GM23338 (cell line): ENCODE data around the gene RXRA. TPM values are rescaled to one million over a fixed set of nuclear protein-coding genes. Genes with fewer than 3 reads are reported as not detected.

Experiments used
- ATAC-seq: fragments of 200-7000 bp; cut with Tn5 transposase; 3 replicates; pipeline ENCODE4 v1.9.1; 2020
- DNase-seq: peaks from one replicate; pipeline ENCODE4 v3.0.0-alpha.2; 2015; ENCODE audit warnings: low spot score
- H2AFZ ChIP-seq: fragments of 200-600 bp; sonication (generic); 2 replicates; pipeline ENCODE4 v1.8.0; 2016; ENCODE audit warnings: antibody characterized with exemption, mild to moderate bottlenecking, moderate library complexity
- H3F3A ChIP-seq: fragments of 200-600 bp; sonication (generic); replicated peaks from 2 replicates; pipeline ENCODE4 v1.8.0; 2017; ENCODE audit warnings: antibody characterized with exemption, mixed run types, low read depth
- H3K27ac ChIP-seq: fragments of 200-600 bp; sonication (generic); 2 replicates; pipeline ENCODE4 v1.6.1; 2016; ENCODE audit warnings: low read depth
- H3K27me3 ChIP-seq: fragments of 200-600 bp; sonication (generic); 2 replicates; pipeline ENCODE4 v1.8.0; 2016; ENCODE audit warnings: mild to moderate bottlenecking, mixed run types, moderate library complexity; ENCODE audit not compliant: insufficient read depth
- H3K36me3 ChIP-seq: fragments of 200-600 bp; sonication (generic); 2 replicates; pipeline ENCODE4 v1.8.0; 2016; ENCODE audit warnings: mild to moderate bottlenecking; ENCODE audit not compliant: insufficient read depth
- H3K4me1 ChIP-seq: fragments of 200-600 bp; sonication (generic); 2 replicates; pipeline ENCODE4 v1.8.0; 2016; ENCODE audit warnings: mild to moderate bottlenecking, moderate library complexity; ENCODE audit not compliant: insufficient read depth
- H3K4me2 ChIP-seq: fragments of 200-600 bp; sonication (generic); 2 replicates; pipeline ENCODE4 v1.7.1; 2017; ENCODE audit warnings: mixed run types
- H3K4me3 ChIP-seq: fragments of 200-600 bp; sonication (generic); 2 replicates; pipeline ENCODE4 v1.6.1; 2016; ENCODE audit warnings: mixed run types
- H3K79me2 ChIP-seq: fragments of 200-600 bp; sonication (generic); replicated peaks from 2 replicates; pipeline ENCODE4 v1.8.0; 2017; ENCODE audit warnings: mild to moderate bottlenecking; ENCODE audit not compliant: insufficient read depth
- H3K9me2 ChIP-seq: fragments of 200-600 bp; sonication (generic); 2 replicates; pipeline ENCODE4 v1.8.0; 2017; ENCODE audit not compliant: insufficient read depth
- H4K20me1 ChIP-seq: fragments of 200-600 bp; sonication (generic); replicated peaks from 2 replicates; pipeline ENCODE4 v1.8.0; 2017; ENCODE audit warnings: mild to moderate bottlenecking; ENCODE audit not compliant: insufficient read depth
- H3K27ac Mint-ChIP-seq: 2 replicates; pipeline ENCODE4 v1.8.0; 2020; ENCODE audit warnings: inconsistent platforms, mild to moderate bottlenecking, moderate library complexity, mixed read lengths
- H3K27me3 Mint-ChIP-seq: 3 replicates; pipeline ENCODE4 v1.8.0; 2022; ENCODE audit warnings: low read depth, mild to moderate bottlenecking, moderate library complexity, mixed read lengths, inconsistent platforms; ENCODE audit not compliant: insufficient read depth, poor library complexity
- H3K36me3 Mint-ChIP-seq: 3 replicates; pipeline ENCODE4 v1.8.0; 2021; ENCODE audit warnings: low read depth, mild to moderate bottlenecking, inconsistent platforms, moderate library complexity, mixed read lengths
- H3K4me1 Mint-ChIP-seq: 3 replicates; pipeline ENCODE4 v1.8.0; 2020; ENCODE audit warnings: mild to moderate bottlenecking, inconsistent platforms, mixed read lengths
- H3K4me3 Mint-ChIP-seq: 3 replicates; pipeline ENCODE4 v1.8.0; 2021; ENCODE audit warnings: moderate library complexity, mild to moderate bottlenecking, inconsistent platforms, mixed read lengths
- H3K9me3 Mint-ChIP-seq: 3 replicates; pipeline ENCODE4 v1.8.0; 2020; ENCODE audit warnings: moderate library complexity, mild to moderate bottlenecking, inconsistent platforms, mixed read lengths
- CREB1 ChIP-seq: fragments of 250-450 bp; sonication (Bioruptor Pico); IDR thresholded peaks from 2 replicates; pipeline ENCODE4 v1.5.0; 2020; ENCODE audit warnings: low read depth, mild to moderate bottlenecking, moderate library complexity
- CTCF ChIP-seq, 2 experiments: fragments of 200-600 bp in 1 of 2; sonication (generic) in 1 of 2; conservative IDR thresholded peaks; 2 replicates each; pipeline versions ENCODE4 v1.5.1 to v1.6.1; 2016 to 2017; ENCODE audit warnings: antibody characterized with exemption in 2 of 2, low read depth in 2 of 2, mild to moderate bottlenecking in 2 of 2, moderate library complexity in 1 of 2
- ETS1 ChIP-seq: IDR thresholded peaks from 2 replicates; pipeline ENCODE4 v1.6.1; 2016; ENCODE audit warnings: antibody characterized with exemption
- EZH2 ChIP-seq: fragments of 200-600 bp; sonication (generic); IDR thresholded peaks from one replicate; pipeline ENCODE4 v1.8.0; 2017; ENCODE audit warnings: antibody characterized with exemption, mild to moderate bottlenecking, low read depth; ENCODE audit not compliant: unreplicated experiment
- EZH2phosphoT487 ChIP-seq: fragments of 200-600 bp; sonication (generic); IDR thresholded peaks from one replicate; pipeline ENCODE4 v1.8.1; 2018; ENCODE audit warnings: antibody characterized with exemption; ENCODE audit not compliant: unreplicated experiment
- JUNB ChIP-seq: IDR thresholded peaks from one replicate; pipeline ENCODE4 v1.6.1; 2016; ENCODE audit warnings: antibody characterized with exemption; ENCODE audit not compliant: unreplicated experiment
- REST ChIP-seq: IDR thresholded peaks from one replicate; pipeline ENCODE4 v1.6.1; 2018; ENCODE audit warnings: antibody characterized with exemption; ENCODE audit not compliant: unreplicated experiment
- ZNF331 ChIP-seq: fragments of 250-450 bp; sonication (Bioruptor Pico); IDR thresholded peaks from 2 replicates; pipeline ENCODE4 v1.5.0; 2020; ENCODE audit warnings: low read depth, mild to moderate bottlenecking, moderate library complexity
- polyA plus RNA-seq: library from polyadenylated mRNA; unstranded; fragments of >200 nt; fragmentation: Nextera tagmentation; extraction: Ambion mirVana; gene quantifications from 2 replicates; pipeline ENCODE4 v1.2.1, GENCODE V29; 2016
- total RNA-seq: library from RNA; depleted of rRNA; stranded (reverse); fragments of >200 nt; shearing (Covaris generic); gene quantifications from 2 replicates; pipeline ENCODE4 v1.2.3, GENCODE V29; 2014

RXRA gene
- total and polyA plus RNA-seq, 2 experiments from 2014 or later, result 4.9 to 17.9 TPM

DNA sequence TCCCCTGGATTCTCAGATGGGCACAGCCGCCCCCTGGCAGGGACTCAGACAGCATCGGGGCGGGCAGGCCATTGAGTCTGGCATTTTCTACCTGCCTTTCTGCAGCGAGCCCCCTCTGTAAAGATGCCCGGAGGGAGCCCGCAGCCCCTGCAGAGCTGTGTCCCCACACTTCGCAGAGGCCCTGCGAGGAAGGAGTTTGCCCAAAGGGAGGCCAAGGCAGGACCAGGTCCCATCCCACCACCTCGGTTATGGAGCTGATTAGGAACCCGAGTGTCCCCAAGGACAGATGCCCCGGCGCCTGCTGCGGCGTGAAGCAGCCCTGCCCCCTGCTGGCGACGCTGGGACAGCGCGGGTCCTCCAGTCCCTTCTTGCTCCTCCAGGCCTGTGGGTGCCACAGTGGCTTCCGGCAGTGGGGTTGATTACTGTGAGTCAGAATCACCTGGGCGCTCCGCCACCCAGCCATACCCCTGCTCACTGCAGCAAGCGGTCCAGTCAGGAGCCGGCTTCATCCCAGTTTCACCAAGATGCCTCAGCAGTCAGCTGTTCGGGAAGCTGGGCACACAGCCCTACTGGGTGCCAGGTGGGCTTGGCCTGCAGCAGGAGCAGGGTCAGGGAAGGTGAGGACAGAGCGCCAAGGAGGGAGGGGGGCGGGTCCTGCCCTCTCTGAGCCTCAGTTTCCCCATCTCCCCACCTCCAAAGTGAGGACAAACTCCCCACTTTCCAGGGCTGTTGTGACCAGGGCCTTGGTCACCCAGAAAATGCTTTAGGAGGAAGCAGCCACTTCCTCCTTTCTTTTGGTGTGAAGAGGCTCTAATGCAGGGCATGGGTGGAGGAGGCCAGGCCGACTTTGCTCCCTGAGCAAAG lies 117.2 kb downstream of the RXRA start:
- H3K4me3 ChIP-seq, result no peak overlapping the region
- no peak overlapping the region for H3K27ac ChIP-seq
- Mint-ChIP-seq H3K4me1 (no peaks in the 10 kb centered on the region), H3K4me3 (no peak overlapping the region), H3K9me3 (peaks cover 29% of the 10 kb centered on the region), H3K36me3 (peaks cover 2% of the 10 kb centered on the region; the same call in 1 of the 3 replicates), H3K27me3 (peaks cover 6% of the 10 kb centered on the region), H3K27ac (no peak overlapping the region)
- DNase-seq, result peak; percentile 83
- H3K36me3 ChIP-seq, result no peaks in the 10 kb centered on the region
- ATAC-seq, result peak; percentile 89
- no peaks in the 10 kb centered on the region for H3K27me3 ChIP-seq
- H3K79me2 ChIP-seq, result no peaks in the 10 kb centered on the region
- no peaks in the 10 kb centered on the region for H3K9me2 ChIP-seq
- no peaks in the 10 kb centered on the region for H3F3A ChIP-seq
- no peaks in the 10 kb centered on the region for H4K20me1 ChIP-seq
- no peak overlapping the region for H2AFZ ChIP-seq
- no peak overlapping the region for H3K4me2 ChIP-seq
- TF ChIP-seq EZH2, result no peak
- TF ChIP-seq JUNB, result no peak
- TF ChIP-seq CTCF (conservative IDR thresholded peaks at IDR 0.05; ENCODE audit: low read depth in 2 of 2), result peak; percentile 76 to 97
- no peaks in the 10 kb centered on the region for H3K4me1 ChIP-seq

DNA sequence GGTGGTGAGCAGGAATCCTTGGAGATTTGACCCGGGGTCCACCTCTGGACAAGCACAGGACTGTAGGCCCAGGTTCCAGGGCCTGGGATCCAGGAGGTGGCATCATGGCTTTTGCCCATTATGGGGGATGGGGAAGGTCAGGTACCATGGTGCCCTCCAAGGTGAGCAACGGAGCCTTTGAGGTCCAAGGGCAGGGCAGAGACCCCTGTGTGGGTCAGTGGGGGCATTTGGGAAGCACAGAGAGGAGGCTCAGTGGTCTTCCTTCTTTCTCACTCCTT lies 117.7 kb downstream of the RXRA start:
- H3K4me1 Mint-ChIP-seq, result no peaks in the 10 kb centered on the region
- no peaks in the 10 kb centered on the region for H3K4me1 ChIP-seq
- H2AFZ ChIP-seq, result no peak overlapping the region
- no peaks in the 10 kb centered on the region for H3K27me3 ChIP-seq
- peaks cover 34% of the 10 kb centered on the region for H3K9me3 Mint-ChIP-seq
- no peaks in the 10 kb centered on the region for H3F3A ChIP-seq
- H3K4me3 ChIP-seq, result no peak overlapping the region
- H3K27me3 Mint-ChIP-seq, result peaks cover 6% of the 10 kb centered on the region
- DNase-seq (no peak), ATAC-seq (no peak)
- H3K4me2 ChIP-seq, result no peak overlapping the region
- no peak overlapping the region for H3K27ac Mint-ChIP-seq
- H3K9me2 ChIP-seq, result no peaks in the 10 kb centered on the region
- no peaks in the 10 kb centered on the region for H3K79me2 ChIP-seq
- no peaks in the 10 kb centered on the region for H3K36me3 ChIP-seq
- TF ChIP-seq CREB1 (CRISPR knock-in tag), result no peak
- TF ChIP-seq CTCF (conservative IDR thresholded peaks at IDR 0.05; ENCODE audit: low read depth in 2 of 2), result no peak
- no peak for TF ChIP-seq REST
- no peak for TF ChIP-seq ZNF331 (CRISPR knock-in tag)
- TF ChIP-seq EZH2phosphoT487, result no peak
- no peak for TF ChIP-seq ETS1
- no peak overlapping the region for H3K27ac ChIP-seq
- peaks cover 5% of the 10 kb centered on the region; the same call in 1 of the 3 replicates for H3K36me3 Mint-ChIP-seq
- H3K4me3 Mint-ChIP-seq, result no peak overlapping the region
- no peaks in the 10 kb centered on the region for H4K20me1 ChIP-seq
